H9 (cell line): Measurements from ENCODE around the gene ZMAT2. TPM values are rescaled to one million over a fixed set of nuclear protein-coding genes. Genes with fewer than 3 reads are reported as not detected.
"Not testable (repeated sequence)": the region's sequence is repeated elsewhere in the genome, so short reads cannot be mapped to it uniquely, and the experiment has no call there.

ENCODE experiments used
- DNase-seq: peaks from one replicate; pipeline ENCODE4 v3.0.0-alpha.2; 2017
- H2AFZ ChIP-seq: one replicate; pipeline ENCODE4 v1.6.1; 2013; ENCODE audit warnings: mild to moderate bottlenecking, low read length, control low read depth, moderate library complexity
- H2AK5ac ChIP-seq: 2 replicates; pipeline ENCODE4 v1.6.1; 2013; ENCODE audit warnings: low read length, control low read depth, mixed read lengths; ENCODE audit not compliant: insufficient read length
- H2BK120ac ChIP-seq: one replicate; pipeline ENCODE4 v1.6.1; 2013; ENCODE audit warnings: low read depth, mild to moderate bottlenecking, low read length, control low read depth, inconsistent platforms; ENCODE audit not compliant: poor library complexity, severe bottlenecking
- H2BK12ac ChIP-seq: 2 replicates; pipeline ENCODE4 v1.6.1; 2013; ENCODE audit warnings: low read length, control low read depth, mixed read lengths, low read depth; ENCODE audit not compliant: insufficient read length
- H2BK15ac ChIP-seq: 2 replicates; pipeline ENCODE4 v1.6.1; 2013; ENCODE audit warnings: low read depth, low read length, control low read depth
- H2BK20ac ChIP-seq: one replicate; pipeline ENCODE4 v1.6.1; 2013; ENCODE audit warnings: low read depth, mild to moderate bottlenecking, low read length, control low read depth, inconsistent platforms; ENCODE audit not compliant: poor library complexity, severe bottlenecking
- H2BK5ac ChIP-seq: 2 replicates; pipeline ENCODE4 v1.6.1; 2013; ENCODE audit warnings: low read length, control low read depth, mixed read lengths; ENCODE audit not compliant: insufficient read length
- H3K14ac ChIP-seq: 2 replicates; pipeline ENCODE4 v1.6.1; 2013; ENCODE audit warnings: low read length, control low read depth; ENCODE audit not compliant: insufficient read depth
- H3K18ac ChIP-seq: 2 replicates; pipeline ENCODE4 v1.6.1; 2013; ENCODE audit warnings: low read depth, mild to moderate bottlenecking, mixed read lengths, low read length, control low read depth; ENCODE audit not compliant: insufficient read length
- H3K23ac ChIP-seq: 2 replicates; pipeline ENCODE4 v1.6.1; 2013; ENCODE audit warnings: low read length, control low read depth, mixed read lengths, low read depth; ENCODE audit not compliant: insufficient read length
- H3K23me2 ChIP-seq: 2 replicates; pipeline ENCODE4 v1.6.1; 2013; ENCODE audit warnings: low read depth, mild to moderate bottlenecking, mixed read lengths, low read length, control low read depth; ENCODE audit not compliant: insufficient read length, poor library complexity, severe bottlenecking
- H3K27ac ChIP-seq: 2 replicates; pipeline ENCODE4 v1.5.1; 2013; ENCODE audit warnings: low read length, control low read depth, mixed read lengths, low read depth; ENCODE audit not compliant: insufficient read length
- H3K27me3 ChIP-seq: 2 replicates; pipeline ENCODE4 v1.6.1; 2013; ENCODE audit warnings: low read length, control low read depth, inconsistent platforms; ENCODE audit not compliant: insufficient read depth
- H3K4ac ChIP-seq: 2 replicates; pipeline ENCODE4 v1.6.1; 2013; ENCODE audit warnings: low read depth, mild to moderate bottlenecking, control low read depth, inconsistent platforms, low read length, moderate library complexity
- H3K4me1 ChIP-seq: 2 replicates; pipeline ENCODE4 v1.6.1; 2013; ENCODE audit warnings: low read length, control low read depth, inconsistent platforms; ENCODE audit not compliant: insufficient read depth
- H3K4me2 ChIP-seq: 2 replicates; pipeline ENCODE4 v1.6.1; 2013; ENCODE audit warnings: low read length, control low read depth, mixed read lengths; ENCODE audit not compliant: insufficient read length, insufficient read depth
- H3K56ac ChIP-seq: 2 replicates; pipeline ENCODE4 v1.6.1; 2013; ENCODE audit warnings: low read depth, mild to moderate bottlenecking, mixed read lengths, low read length, control low read depth; ENCODE audit not compliant: insufficient read length
- H3K79me1 ChIP-seq: 2 replicates; pipeline ENCODE4 v1.6.1; 2013; ENCODE audit warnings: low read depth, mild to moderate bottlenecking, moderate library complexity, low read length, control low read depth, inconsistent platforms; ENCODE audit not compliant: insufficient read depth, poor library complexity, severe bottlenecking
- H3K79me2 ChIP-seq: 2 replicates; pipeline ENCODE4 v1.6.1; 2013; ENCODE audit warnings: low read length, control low read depth, inconsistent platforms; ENCODE audit not compliant: insufficient read depth
- H3K9ac ChIP-seq: 2 replicates; pipeline ENCODE4 v1.6.1; 2013; ENCODE audit warnings: low read length, control low read depth, mixed read lengths; ENCODE audit not compliant: insufficient read length; ENCODE audit errors: extremely low read depth
- H3K9me3 ChIP-seq: one replicate; pipeline ENCODE4 v1.6.1; 2013; ENCODE audit warnings: low read depth, low read length, inconsistent platforms; ENCODE audit not compliant: control insufficient read depth
- H3T11ph ChIP-seq: one replicate; pipeline ENCODE4 v1.6.1; 2013; ENCODE audit warnings: mild to moderate bottlenecking, low read length, control low read depth, inconsistent platforms
- H4K20me1 ChIP-seq: one replicate; pipeline ENCODE4 v1.6.1; 2013; ENCODE audit not compliant: control insufficient read depth, insufficient read length, insufficient read depth
- H4K5ac ChIP-seq: 2 replicates; pipeline ENCODE4 v1.6.1; 2013; ENCODE audit warnings: low read depth, mild to moderate bottlenecking, mixed read lengths, low read length, control low read depth; ENCODE audit not compliant: insufficient read length
- H4K8ac ChIP-seq: replicated peaks from 2 replicates; pipeline ENCODE4 v1.6.1; 2013; ENCODE audit warnings: low read length, control low read depth, mixed read lengths, low read depth; ENCODE audit not compliant: insufficient read length
- H4K91ac ChIP-seq: 2 replicates; pipeline ENCODE4 v1.6.1; 2013; ENCODE audit warnings: low read depth, mild to moderate bottlenecking, moderate library complexity, mixed read lengths, low read length, control low read depth; ENCODE audit not compliant: insufficient read length
- H3K27ac Mint-ChIP-seq, 3 experiments: 2 replicates in 2 of 3; 3 replicates in 1 of 3; pipeline ENCODE4 v1.8.0; 2020 to 2021; ENCODE audit warnings: mixed read lengths in 3 of 3, mild to moderate bottlenecking in 1 of 3, moderate library complexity in 1 of 3
- H3K27me3 Mint-ChIP-seq: 2 replicates; pipeline ENCODE4 v1.8.0; 2021; ENCODE audit warnings: low read depth, mild to moderate bottlenecking, moderate library complexity, mixed read lengths
- H3K36me3 Mint-ChIP-seq, 3 experiments: 2 replicates in 2 of 3; 3 replicates in 1 of 3; pipeline ENCODE4 v1.8.0; 2020 to 2021; ENCODE audit warnings: low read depth in 3 of 3, mixed read lengths in 3 of 3; ENCODE audit not compliant: insufficient read depth in 1 of 3
- H3K4me1 Mint-ChIP-seq, 2 experiments: 2 replicates each; pipeline ENCODE4 v1.8.0; 2020; ENCODE audit warnings: mixed read lengths in 2 of 2
- H3K4me3 Mint-ChIP-seq, 2 experiments: 2 replicates in 1 of 2; 3 replicates in 1 of 2; pipeline ENCODE4 v1.8.0; 2020 to 2021; ENCODE audit warnings: mild to moderate bottlenecking in 2 of 2, mixed read lengths in 2 of 2, moderate library complexity in 1 of 2
- H3K9me3 Mint-ChIP-seq, 2 experiments: 2 replicates in 1 of 2; 3 replicates in 1 of 2; pipeline ENCODE4 v1.8.0; 2020; ENCODE audit warnings: mild to moderate bottlenecking in 2 of 2, mixed read lengths in 2 of 2, moderate library complexity in 1 of 2
- CTCF ChIP-seq: fragments of 200-600 bp; sonication (generic); conservative IDR thresholded peaks from 3 replicates; pipeline ENCODE4 v1.8.0; 2021; ENCODE audit warnings: antibody characterized with exemption, mild to moderate bottlenecking
- WGBS: extraction: QIAGEN DNeasy Blood & Tissue Kit; methylation state at CpG from one replicate; pipeline ENCODE4 v1.1.7; 2013; ENCODE audit warnings: missing lambda C conversion rate, low lambda C conversion rate, mixed read lengths; ENCODE audit not compliant: insufficient read length; ENCODE audit errors: extremely low coverage; 5-methylcytosine and 5-hydroxymethylcytosine counted together
- total RNA-seq: library from RNA; stranded (reverse); gene quantifications from 2 replicates; pipeline ENCODE4 v1.2.1, GENCODE V29; 2021

The ZMAT2 gene
- total RNA-seq, 1 experiment from 2014 or later: 61.8 TPM

GRCh38 chr5:140718266-140718592 is 18.0 kb downstream of the ZMAT2 start:
- no peak overlapping the region for H3K14ac ChIP-seq

GRCh38 chr5:140720738-140721137 is 20.5 kb downstream of the ZMAT2 start:
- not testable (repeated sequence) for H3K18ac ChIP-seq, H3K9me3 Mint-ChIP-seq, H3K4me3 Mint-ChIP-seq, H3K27ac Mint-ChIP-seq, H4K8ac ChIP-seq, H4K91ac ChIP-seq, H3K79me2 ChIP-seq, H3K4ac ChIP-seq, H2AFZ ChIP-seq, H3K9ac ChIP-seq, H3K27ac ChIP-seq, H3T11ph ChIP-seq, H3K36me3 Mint-ChIP-seq, H3K27me3 Mint-ChIP-seq, H3K4me1 Mint-ChIP-seq, H3K4me1 ChIP-seq, H2BK15ac ChIP-seq, H2AK5ac ChIP-seq, H3K23me2 ChIP-seq, H2BK5ac ChIP-seq, H2BK120ac ChIP-seq, H3K79me1 ChIP-seq, H3K27me3 ChIP-seq, H4K20me1 ChIP-seq, H3K23ac ChIP-seq, H2BK12ac ChIP-seq, H3K4me2 ChIP-seq, H2BK20ac ChIP-seq, DNase-seq, H3K14ac ChIP-seq, H4K5ac ChIP-seq, H3K56ac ChIP-seq, H3K9me3 ChIP-seq
- WGBS: no CpG with 5 or more reads among the region's 6 CpGs

More at GRCh38 chr5:140718266-140718592, 18.0 kb downstream of the ZMAT2 start:
- H4K5ac ChIP-seq: no peak overlapping the region
- TF ChIP-seq CTCF: no peak
- no peaks in the 10 kb centered on the region for H3K4me1 ChIP-seq
- no peak overlapping the region for H3K9ac ChIP-seq
- no peaks in the 10 kb centered on the region for H3K23me2 ChIP-seq
- no peak overlapping the region for H3K4me2 ChIP-seq
- H3K4ac ChIP-seq: no peak overlapping the region
- H3T11ph ChIP-seq: no peak overlapping the region
- H2BK12ac ChIP-seq: no peak overlapping the region
- no peak overlapping the region for H2BK120ac ChIP-seq
- H2BK15ac ChIP-seq: no peak overlapping the region
- H3K18ac ChIP-seq: no peak overlapping the region
- no peaks in the 10 kb centered on the region for H4K20me1 ChIP-seq
- no peaks in the 10 kb centered on the region for H3K79me2 ChIP-seq
- H3K27me3 Mint-ChIP-seq: peaks cover 5% of the 10 kb centered on the region
- H3K9me3 ChIP-seq: no peaks in the 10 kb centered on the region
- no peak overlapping the region for H2BK20ac ChIP-seq
- no peak overlapping the region for H3K56ac ChIP-seq
- H3K23ac ChIP-seq: no peak overlapping the region
- no peak overlapping the region for H2AK5ac ChIP-seq
- no CpG with 5 or more reads among the region's 7 CpGs for WGBS
- no peaks in the 10 kb centered on the region for H3K79me1 ChIP-seq
- no peak overlapping the region for H3K27ac Mint-ChIP-seq
- H2BK5ac ChIP-seq: no peak overlapping the region
- H4K91ac ChIP-seq: no peak overlapping the region
- DNase-seq: no peak
- peaks cover 0 to 3% of the 10 kb centered on the region in 2 experiments; a peak in 2 of 5 replicates for H3K9me3 Mint-ChIP-seq
- no peak overlapping the region for H3K4me3 Mint-ChIP-seq
- no peak overlapping the region for H3K27ac ChIP-seq
- no peaks in the 10 kb centered on the region for H3K27me3 ChIP-seq
- no peak overlapping the region for H2AFZ ChIP-seq
- no peaks in the 10 kb centered on the region for H3K4me1 Mint-ChIP-seq
- no peaks in the 10 kb centered on the region for H3K36me3 Mint-ChIP-seq
- no peak overlapping the region for H4K8ac ChIP-seq
